ENCODE measurements around the gene WWOX.

GRCh38 chr16:78563905-78564304 lies 464.5 kb downstream of the WWOX start:
- TF ChIP-seq, protein P1, sequence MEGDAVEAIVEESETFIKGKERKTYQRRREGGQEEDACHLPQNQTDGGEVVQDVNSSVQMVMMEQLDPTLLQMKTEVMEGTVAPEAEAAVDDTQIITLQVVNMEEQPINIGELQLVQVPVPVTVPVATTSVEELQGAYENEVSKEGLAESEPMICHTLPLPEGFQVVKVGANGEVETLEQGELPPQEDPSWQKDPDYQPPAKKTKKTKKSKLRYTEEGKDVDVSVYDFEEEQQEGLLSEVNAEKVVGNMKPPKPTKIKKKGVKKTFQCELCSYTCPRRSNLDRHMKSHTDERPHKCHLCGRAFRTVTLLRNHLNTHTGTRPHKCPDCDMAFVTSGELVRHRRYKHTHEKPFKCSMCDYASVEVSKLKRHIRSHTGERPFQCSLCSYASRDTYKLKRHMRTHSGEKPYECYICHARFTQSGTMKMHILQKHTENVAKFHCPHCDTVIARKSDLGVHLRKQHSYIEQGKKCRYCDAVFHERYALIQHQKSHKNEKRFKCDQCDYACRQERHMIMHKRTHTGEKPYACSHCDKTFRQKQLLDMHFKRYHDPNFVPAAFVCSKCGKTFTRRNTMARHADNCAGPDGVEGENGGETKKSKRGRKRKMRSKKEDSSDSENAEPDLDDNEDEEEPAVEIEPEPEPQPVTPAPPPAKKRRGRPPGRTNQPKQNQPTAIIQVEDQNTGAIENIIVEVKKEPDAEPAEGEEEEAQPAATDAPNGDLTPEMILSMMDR (IDR thresholded peaks at IDR 0.05): no peak
- TF ChIP-seq POLR2AphosphoS5 (IDR thresholded peaks at IDR 0.05): no peak
